Osteocyte (in vitro differentiated cells): ENCODE measurements around the gene RBMS2. TPM values are rescaled to one million over a fixed set of nuclear protein-coding genes. Genes with fewer than 3 reads are reported as not detected.

Experiments
- DNase-seq: peaks from one replicate; pipeline ENCODE4 v3.0.0; 2021; ENCODE audit warnings: mixed read lengths; ENCODE audit not compliant: unreplicated experiment; ENCODE audit errors: extremely low spot score
- H3K27ac Mint-ChIP-seq: one replicate; pipeline ENCODE4 v1.8.0; 2021; ENCODE audit warnings: mild to moderate bottlenecking, mixed read lengths; ENCODE audit not compliant: unreplicated experiment
- H3K27me3 Mint-ChIP-seq: one replicate; pipeline ENCODE4 v1.8.0; 2021; ENCODE audit warnings: mixed read lengths; ENCODE audit not compliant: unreplicated experiment
- H3K36me3 Mint-ChIP-seq: one replicate; pipeline ENCODE4 v1.8.0; 2021; ENCODE audit warnings: mixed read lengths; ENCODE audit not compliant: unreplicated experiment
- H3K4me1 Mint-ChIP-seq: one replicate; pipeline ENCODE4 v1.8.0; 2021; ENCODE audit warnings: mixed read lengths; ENCODE audit not compliant: unreplicated experiment
- H3K4me3 Mint-ChIP-seq: one replicate; pipeline ENCODE4 v1.8.0; 2021; ENCODE audit warnings: mild to moderate bottlenecking, moderate library complexity, mixed read lengths; ENCODE audit not compliant: unreplicated experiment
- H3K9me3 Mint-ChIP-seq: one replicate; pipeline ENCODE4 v1.8.0; 2021; ENCODE audit warnings: mixed read lengths; ENCODE audit not compliant: unreplicated experiment
- total RNA-seq: library from RNA; stranded (reverse); gene quantifications from 2 replicates; pipeline ENCODE4 v1.2.1, GENCODE V29; 2021
- TF ChIP-seq, protein P1 (sequence below): fragments of 200-600 bp; sonication (generic); IDR thresholded peaks from 2 replicates; pipeline ENCODE4 v1.5.0; 2021; ENCODE audit warnings: antibody characterized with exemption, mild to moderate bottlenecking, moderate library complexity

RBMS2 gene
- total RNA-seq, 1 donor from 2014 or later = 80.0 TPM

DNA sequence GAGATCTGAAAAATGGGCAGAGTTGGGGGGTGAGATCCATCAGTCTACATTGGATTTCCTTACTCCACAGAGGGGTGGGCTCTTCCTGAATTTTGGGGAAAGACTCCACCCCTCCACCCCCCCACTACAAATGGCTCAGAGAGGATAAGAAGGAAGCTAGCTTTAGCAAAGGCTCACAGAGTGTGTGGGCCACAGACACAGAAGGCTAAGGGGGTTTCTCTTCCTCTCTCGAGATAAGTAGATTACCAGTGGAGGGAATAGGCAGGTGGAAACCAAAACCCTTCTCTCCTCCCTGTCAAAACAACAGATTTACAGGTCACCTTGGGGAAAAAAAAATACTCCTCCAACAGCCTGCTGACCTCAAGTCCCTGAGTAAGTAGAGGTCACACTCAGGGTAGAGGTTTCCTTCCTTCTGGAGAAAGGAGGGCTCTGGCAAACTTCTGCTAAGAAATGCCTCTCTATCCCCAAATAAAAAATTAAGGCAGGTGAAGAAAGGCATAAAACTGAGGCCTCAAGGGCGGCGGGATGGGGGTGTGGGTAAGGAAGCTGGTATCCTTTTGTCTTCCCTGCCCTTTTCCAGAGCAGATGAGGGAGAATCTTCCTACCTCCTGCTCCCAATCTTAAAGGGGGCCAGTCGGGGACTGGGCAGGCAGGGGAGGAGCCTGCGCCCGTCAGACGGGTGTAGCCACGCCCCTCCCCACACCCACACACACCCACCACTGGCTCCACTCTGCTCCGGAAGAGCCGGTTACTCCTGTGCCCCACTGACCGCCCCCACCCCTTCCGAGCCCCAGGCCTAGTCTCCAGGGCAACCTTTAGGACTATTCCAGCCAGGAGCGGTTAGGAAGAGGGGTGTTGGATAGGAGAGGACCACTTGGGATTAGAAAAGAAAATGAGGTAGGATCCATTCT, 110.4 kb downstream of the RBMS2 start:
- Mint-ChIP-seq H3K4me3 (peak overlapping the region; percentile 53), H3K36me3 (peaks cover 3% of the 10 kb centered on the region), H3K9me3 (no peaks in the 10 kb centered on the region), H3K27me3 (no peaks in the 10 kb centered on the region), H3K4me1 (peaks cover 59% of the 10 kb centered on the region), H3K27ac (peak overlapping the region; percentile 84)
- TF ChIP-seq, protein P1, sequence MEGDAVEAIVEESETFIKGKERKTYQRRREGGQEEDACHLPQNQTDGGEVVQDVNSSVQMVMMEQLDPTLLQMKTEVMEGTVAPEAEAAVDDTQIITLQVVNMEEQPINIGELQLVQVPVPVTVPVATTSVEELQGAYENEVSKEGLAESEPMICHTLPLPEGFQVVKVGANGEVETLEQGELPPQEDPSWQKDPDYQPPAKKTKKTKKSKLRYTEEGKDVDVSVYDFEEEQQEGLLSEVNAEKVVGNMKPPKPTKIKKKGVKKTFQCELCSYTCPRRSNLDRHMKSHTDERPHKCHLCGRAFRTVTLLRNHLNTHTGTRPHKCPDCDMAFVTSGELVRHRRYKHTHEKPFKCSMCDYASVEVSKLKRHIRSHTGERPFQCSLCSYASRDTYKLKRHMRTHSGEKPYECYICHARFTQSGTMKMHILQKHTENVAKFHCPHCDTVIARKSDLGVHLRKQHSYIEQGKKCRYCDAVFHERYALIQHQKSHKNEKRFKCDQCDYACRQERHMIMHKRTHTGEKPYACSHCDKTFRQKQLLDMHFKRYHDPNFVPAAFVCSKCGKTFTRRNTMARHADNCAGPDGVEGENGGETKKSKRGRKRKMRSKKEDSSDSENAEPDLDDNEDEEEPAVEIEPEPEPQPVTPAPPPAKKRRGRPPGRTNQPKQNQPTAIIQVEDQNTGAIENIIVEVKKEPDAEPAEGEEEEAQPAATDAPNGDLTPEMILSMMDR = no peak
- DNase-seq = no peak

DNA sequence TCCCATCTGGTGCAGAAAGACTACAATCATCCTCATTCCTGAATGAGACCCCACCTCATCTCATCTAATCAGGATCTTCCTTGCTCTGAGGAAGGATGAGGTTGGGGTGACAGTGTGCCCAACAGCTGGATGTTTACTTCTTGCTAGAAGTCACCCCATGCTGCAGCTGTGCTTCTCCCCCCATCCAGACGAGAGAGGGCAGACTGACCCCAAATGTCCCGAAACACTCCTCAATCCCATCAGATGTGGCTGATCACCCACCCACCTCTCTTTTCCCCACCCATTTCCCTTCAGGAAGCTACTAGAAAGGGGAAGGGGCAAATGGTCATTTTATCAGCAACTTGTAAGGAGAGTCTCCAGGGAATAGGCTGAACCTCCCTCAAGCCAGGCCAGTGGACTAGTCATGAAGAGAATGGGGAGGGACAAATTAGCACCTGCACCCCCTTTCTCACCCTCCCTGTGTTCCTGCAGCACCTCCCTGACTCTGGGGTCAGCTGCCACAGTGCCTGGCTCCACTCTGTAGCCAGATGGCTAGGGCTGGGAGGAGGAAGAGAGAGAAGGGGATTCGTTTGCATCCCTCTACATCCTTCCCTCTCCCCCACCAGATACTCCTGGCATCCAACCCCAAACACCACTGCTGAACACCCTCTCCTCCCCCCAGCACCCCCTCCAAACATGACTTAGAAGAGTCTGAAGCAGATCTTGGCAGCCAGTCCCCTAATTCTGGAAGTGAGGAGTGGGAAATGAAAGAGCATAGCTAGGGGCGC, 111.3 kb downstream of the RBMS2 start:
- H3K27ac Mint-ChIP-seq = peak overlapping the region; percentile 84
- H3K36me3 Mint-ChIP-seq = peaks cover 10% of the 10 kb centered on the region
- DNase-seq = no peak
- peak overlapping the region; percentile 92 for H3K4me3 Mint-ChIP-seq
- H3K4me1 Mint-ChIP-seq = peaks cover 63% of the 10 kb centered on the region
- H3K9me3 Mint-ChIP-seq = no peaks in the 10 kb centered on the region
- H3K27me3 Mint-ChIP-seq = no peaks in the 10 kb centered on the region
- TF ChIP-seq, protein P1 = no peak

DNA sequence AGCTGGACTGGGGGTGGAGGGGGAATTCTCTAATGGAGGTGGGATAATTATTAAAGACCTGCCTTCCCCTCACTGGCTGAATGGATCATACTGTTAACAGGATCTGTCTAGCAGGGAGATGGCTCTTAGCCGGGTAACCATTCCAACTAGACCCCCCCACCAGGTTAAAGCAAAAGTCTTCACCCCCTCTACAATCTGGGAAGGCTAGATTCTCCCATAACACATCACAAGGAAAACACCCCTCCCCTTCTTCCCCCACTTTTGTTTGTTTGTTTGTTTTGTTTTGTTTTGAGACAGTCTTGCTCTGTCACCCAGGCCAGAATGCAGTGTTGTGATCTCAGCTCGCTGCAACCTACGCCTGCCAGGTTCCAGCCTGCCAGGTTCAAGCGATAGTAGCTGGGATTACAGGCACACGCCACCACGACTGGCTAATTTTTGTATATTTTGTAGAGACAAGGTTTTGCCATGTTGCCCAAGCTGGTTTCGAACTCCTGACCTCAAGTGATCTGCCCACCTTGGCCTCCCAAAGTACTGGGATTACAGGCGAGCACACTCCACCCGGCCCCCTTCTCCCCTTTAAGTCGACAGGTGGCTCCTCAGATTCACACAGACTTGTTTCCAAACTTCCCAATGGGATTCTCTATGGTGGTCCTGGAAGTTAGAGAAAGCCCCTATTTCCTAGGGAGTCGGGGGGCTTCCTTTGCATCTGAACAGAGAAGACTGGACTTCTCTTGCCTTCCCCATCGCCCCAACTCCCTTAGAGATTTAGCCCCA, 112.0 kb downstream of the RBMS2 start:
- H3K9me3 Mint-ChIP-seq = no peaks in the 10 kb centered on the region
- peak overlapping the region; percentile 84 for H3K27ac Mint-ChIP-seq
- TF ChIP-seq, protein P1 = no peak
- H3K36me3 Mint-ChIP-seq = peaks cover 14% of the 10 kb centered on the region
- peaks cover 61% of the 10 kb centered on the region for H3K4me1 Mint-ChIP-seq
- DNase-seq = no peak
- no peaks in the 10 kb centered on the region for H3K27me3 Mint-ChIP-seq
- peak overlapping the region; percentile 92 for H3K4me3 Mint-ChIP-seq

DNA sequence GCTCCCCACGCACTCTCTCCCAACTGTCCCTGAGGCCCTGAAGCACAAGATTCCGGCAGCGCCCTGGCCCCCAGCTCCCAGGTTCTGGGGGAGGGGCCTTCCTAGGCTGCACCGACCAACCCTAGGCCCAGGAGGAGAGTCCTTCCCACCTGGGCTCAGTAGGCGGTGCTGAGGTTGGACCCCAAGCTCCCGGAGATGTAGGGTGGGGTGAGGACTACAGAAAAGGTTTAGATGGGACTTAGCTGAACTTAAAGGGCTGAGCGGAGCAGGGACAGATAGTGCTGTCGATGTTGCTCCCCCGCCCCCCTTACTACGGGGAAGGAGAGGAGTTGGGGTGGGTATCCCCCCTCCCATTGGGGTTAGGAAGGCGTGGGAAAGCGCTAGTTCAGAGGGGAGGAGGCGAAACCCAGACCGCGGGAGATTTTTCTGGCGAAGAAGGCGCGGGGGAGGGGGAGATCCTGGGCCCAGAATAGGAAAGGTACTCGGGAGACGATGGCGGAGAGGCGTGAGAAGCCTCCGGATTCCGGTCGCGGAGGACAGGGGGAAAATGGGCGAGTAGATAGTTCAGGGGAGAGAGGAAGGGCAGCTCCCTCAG, 112.7 kb downstream of the RBMS2 start:
- Mint-ChIP-seq H3K36me3 (peaks cover 19% of the 10 kb centered on the region), H3K9me3 (no peaks in the 10 kb centered on the region), H3K4me3 (peak overlapping the region; percentile 92), H3K4me1 (peaks cover 59% of the 10 kb centered on the region), H3K27me3 (no peaks in the 10 kb centered on the region), H3K27ac (peak overlapping the region; percentile 84)
- DNase-seq = no peak
- TF ChIP-seq, protein P1 = no peak
